Kidney epithelial cell (primary cell): ENCODE results near the gene RPA3. TPM values are rescaled to one million over a fixed set of nuclear protein-coding genes. Genes with fewer than 3 reads are reported as not detected.

ENCODE experiments used
- DNase-seq: peaks from one replicate; pipeline ENCODE4 v3.0.0-alpha.2; 2010; ENCODE audit warnings: low read depth
- H3K27me3 ChIP-seq: 2 replicates; pipeline ENCODE4 v1.6.0; 2011; ENCODE audit warnings: low read length; ENCODE audit not compliant: control insufficient read depth, insufficient read depth
- H3K36me3 ChIP-seq: 2 replicates; pipeline ENCODE4 v1.5.1; 2011; ENCODE audit warnings: low read length; ENCODE audit not compliant: control insufficient read depth, insufficient read depth
- H3K4me3 ChIP-seq: 2 replicates; pipeline ENCODE4 v1.5.1; 2011; ENCODE audit warnings: low read depth, mild to moderate bottlenecking, control low read depth, low read length
- total RNA-seq: library from RNA; depleted of rRNA; stranded (reverse); fragments of >200 nt; gene quantifications from 2 replicates; pipeline ENCODE4 v1.2.3, GENCODE V29; 2015
- TF ChIP-seq, protein P1 (sequence below): IDR thresholded peaks from 2 replicates; pipeline ENCODE4 v1.5.1; 2011; ENCODE audit warnings: mild to moderate bottlenecking, moderate library complexity, low read length, control low read depth, inconsistent platforms; ENCODE audit not compliant: insufficient read depth, poor library complexity, severe bottlenecking

RPA3 gene
- total RNA-seq, 1 donor from 2014 or later, result 21.2 TPM

GRCh38 chr7:7595451-7595850, 123.0 kb downstream of the RPA3 start:
- no peaks in the 10 kb centered on the region for H3K27me3 ChIP-seq
- no peaks in the 10 kb centered on the region for H3K36me3 ChIP-seq
- no peak for DNase-seq
- H3K4me3 ChIP-seq, result no peak overlapping the region
- TF ChIP-seq, protein P1, sequence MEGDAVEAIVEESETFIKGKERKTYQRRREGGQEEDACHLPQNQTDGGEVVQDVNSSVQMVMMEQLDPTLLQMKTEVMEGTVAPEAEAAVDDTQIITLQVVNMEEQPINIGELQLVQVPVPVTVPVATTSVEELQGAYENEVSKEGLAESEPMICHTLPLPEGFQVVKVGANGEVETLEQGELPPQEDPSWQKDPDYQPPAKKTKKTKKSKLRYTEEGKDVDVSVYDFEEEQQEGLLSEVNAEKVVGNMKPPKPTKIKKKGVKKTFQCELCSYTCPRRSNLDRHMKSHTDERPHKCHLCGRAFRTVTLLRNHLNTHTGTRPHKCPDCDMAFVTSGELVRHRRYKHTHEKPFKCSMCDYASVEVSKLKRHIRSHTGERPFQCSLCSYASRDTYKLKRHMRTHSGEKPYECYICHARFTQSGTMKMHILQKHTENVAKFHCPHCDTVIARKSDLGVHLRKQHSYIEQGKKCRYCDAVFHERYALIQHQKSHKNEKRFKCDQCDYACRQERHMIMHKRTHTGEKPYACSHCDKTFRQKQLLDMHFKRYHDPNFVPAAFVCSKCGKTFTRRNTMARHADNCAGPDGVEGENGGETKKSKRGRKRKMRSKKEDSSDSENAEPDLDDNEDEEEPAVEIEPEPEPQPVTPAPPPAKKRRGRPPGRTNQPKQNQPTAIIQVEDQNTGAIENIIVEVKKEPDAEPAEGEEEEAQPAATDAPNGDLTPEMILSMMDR, result no peak

Other genes with a start within 250 kb of the RPA3 start
- gene COL28A1, start 182.7 kb downstream of the RPA3 start, total RNA-seq, result 0.14 and 0.21 TPM in 2 replicates
- 35.0 and 41.9 TPM in 2 replicates for gene MIOS, start 151.7 kb downstream of the RPA3 start, total RNA-seq
- gene UMAD1, start 77.9 kb downstream of the RPA3 start, total RNA-seq, result 10.7 and 16.2 TPM in 2 replicates